ENCODE measurements around the gene UBE2D3. TPM values are rescaled to one million over a fixed set of nuclear protein-coding genes. Genes with fewer than 3 reads are reported as not detected.

Gene UBE2D3
- total and polyA plus RNA-seq, 2 of the 4 experiments (the other 2 are of a cell fraction), result 233 to 387 TPM

DNA sequence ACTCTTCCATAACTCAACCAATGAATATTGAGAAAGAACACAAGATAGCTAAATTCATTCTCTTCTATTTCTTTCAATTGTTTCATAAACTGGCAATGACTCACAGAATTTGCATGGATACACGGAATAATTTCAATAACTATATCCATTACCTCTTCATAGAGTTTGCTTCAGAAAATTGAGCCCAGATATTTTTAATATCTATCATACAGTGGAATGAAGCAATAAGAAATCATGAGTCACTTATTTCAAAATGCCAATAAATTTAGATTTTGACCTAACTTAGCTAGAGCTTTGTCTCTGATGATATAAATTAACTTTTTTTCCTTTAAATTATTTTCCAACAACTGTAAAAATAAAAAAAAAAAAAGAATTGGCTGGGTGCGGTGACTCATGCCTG lies 44.3 kb downstream of the UBE2D3 start:
- Histone ChIP-seq H2AK5ac (ENCODE audit: low read depth, low read length) (no peak overlapping the region), H3K79me1 (ENCODE audit: low read depth in 1 of 2, low read length in 2 of 2) (no peaks in the 10 kb centered on the region), H3K27ac (ENCODE audit: insufficient read depth, low read length) (no peak overlapping the region), H3K27me3 (ENCODE audit: control insufficient read depth, insufficient read depth, low read length) (no peaks in the 10 kb centered on the region), H4K8ac (ENCODE audit: low read depth in 2 of 2, low read length in 2 of 2) (no peak overlapping the region), H3K36me3 (ENCODE audit: control insufficient read depth, insufficient read depth, low read length) (no peaks in the 10 kb centered on the region), H2AFZ (replicated peaks; ENCODE audit: low read length, poor library complexity) (no peak overlapping the region), H2BK5ac (ENCODE audit: low read depth, low read length, poor library complexity, severe bottlenecking) (no peak overlapping the region), H3K9me1 (ENCODE audit: insufficient read depth, low read length) (peaks cover 3% of the 10 kb centered on the region; the same call in 1 of the 2 replicates), H4K5ac (ENCODE audit: low read depth, low read length) (no peak overlapping the region), H3K4me3 (ENCODE audit: insufficient read depth, low read depth, low read length) (no peak overlapping the region), H2AK9ac (replicated peaks; ENCODE audit: low read depth, low read length, poor library complexity) (no peak overlapping the region), H3K56ac (ENCODE audit: extremely low read depth, insufficient read depth, low read length) (no peak overlapping the region), H3K4me2 (ENCODE audit: low read depth, low read length) (no peak overlapping the region), H3K23ac (ENCODE audit: low read depth, low read length) (no peak overlapping the region), H3K18ac (ENCODE audit: low read depth, low read length) (no peak overlapping the region), H2BK20ac (ENCODE audit: low read depth, low read length) (no peak overlapping the region), H3K9me3 (ENCODE audit: control insufficient read depth, insufficient read depth, low read length) (no peaks in the 10 kb centered on the region; the same call in 1 of the 2 replicates), H4K91ac (ENCODE audit: insufficient read depth, low read depth, low read length) (no peak overlapping the region), H2BK120ac (ENCODE audit: low read depth, low read length) (no peak overlapping the region), H2BK15ac (ENCODE audit: low read depth, low read length) (no peak overlapping the region), H3K9ac (ENCODE audit: low read depth, low read length) (no peak overlapping the region), H4K20me1 (ENCODE audit: insufficient read depth, low read length) (no peaks in the 10 kb centered on the region), H3K4me1 (ENCODE audit: control insufficient read depth, insufficient read depth, low read length) (no peaks in the 10 kb centered on the region), H3K14ac (replicated peaks; ENCODE audit: low read depth, low read length) (no peak overlapping the region), H3K4ac (ENCODE audit: low read depth, low read length) (no peak overlapping the region)
- ATAC-seq (ENCODE audit: low read depth), result no peak
- peak; percentile 24 for DNase-seq
- TF ChIP-seq RFX5 (IDR thresholded peaks at IDR 0.05; ENCODE audit: low read depth, low read length), result no peak
- CTCF ChIA-PET, result interaction anchor here (0.6 kb wide), 1 partner anchor 15 kb away, joined by 8 read pairs; no protein-coding TSS in a partner anchor
- WGBS, 2 experiments (ENCODE audit: extremely low coverage in 2 of 2, insufficient read length in 1 of 2), result no CpG with 5 or more reads among the region's 2 CpGs
- intact Hi-C loops (cut with micrococcal nuclease) (no loop called here), dilution Hi-C loops (cut with HindIII; ENCODE audit: low sequenced_read_pairs, unreplicated experiment) (no loop called here), in situ Hi-C loops (cut with MboI; ENCODE audit: low sequenced_read_pairs) (no loop called here)
- no TSS peak for BruUV-seq (replicated peaks)
- POLR2A ChIA-PET (ENCODE audit: unreplicated experiment), result interaction anchor here (0.7 kb wide), 1 partner anchor 977 kb away, joined by 4 read pairs; no protein-coding TSS in a partner anchor

All from IMR-90 (cell line).